B cell (primary cell): Measurements from ENCODE around the gene PARD3B. TPM values are rescaled to one million over a fixed set of nuclear protein-coding genes. Genes with fewer than 3 reads are reported as not detected.

ENCODE experiments used
- ATAC-seq: fragments of 200-7000 bp; cut with Tn5 transposase; one replicate; pipeline ENCODE4 v1.10.0; 2021; ENCODE audit warnings: low read depth, mild to moderate bottlenecking, moderate number of reproducible peaks, moderate library complexity
- CTCF ChIA-PET: fragments of 350-600 bp; sonication (Branson Sonifier 250); formaldehyde crosslinking; loops from one replicate; lab custom pipeline; 2021; ENCODE audit warnings: antibody characterized with exemption, inconsistent platforms; lab: Charles Lee
- POLR2A ChIA-PET: fragments of 350-600 bp; sonication (Branson Sonifier 250); formaldehyde crosslinking; loops from one replicate; lab custom pipeline; 2021; ENCODE audit warnings: antibody characterized with exemption; lab: Charles Lee
- DNase-seq: peaks from one replicate; pipeline ENCODE4 v3.0.0; 2013
- H2AFZ ChIP-seq: 2 replicates; pipeline ENCODE4 v1.6.1; 2012; ENCODE audit warnings: mild to moderate bottlenecking, low read depth, low read length; ENCODE audit not compliant: insufficient read depth, poor library complexity, severe bottlenecking
- H3K27ac ChIP-seq, 2 donors: 1 replicate in 1 of 2; 2 replicates in 1 of 2; pipeline ENCODE4 v1.5.1; 2012 to 2013; ENCODE audit warnings: low read length in 2 of 2, mild to moderate bottlenecking in 2 of 2, moderate library complexity in 1 of 2
- H3K27me3 ChIP-seq, 4 experiments: fragments of 200-600 bp in 1 of 4; sonication (generic) in 1 of 4; replicated peaks in 1 of 4; 1 replicate in 2 of 4; 2 replicates in 2 of 4; pipeline versions ENCODE4 v1.6.1 to v1.7.0; 2013 to 2016; ENCODE audit warnings: low read length in 3 of 4, mild to moderate bottlenecking in 2 of 4, mixed read lengths in 1 of 4, moderate library complexity in 1 of 4; ENCODE audit not compliant: insufficient read depth in 4 of 4, control insufficient read depth in 3 of 4; ENCODE audit errors: control extremely low read depth in 1 of 4
- H3K36me3 ChIP-seq, 2 experiments: replicated peaks in 1 of 2; 1 replicate in 1 of 2; 2 replicates in 1 of 2; pipeline versions ENCODE4 v1.6.1 to v1.7.1; 2013; ENCODE audit warnings: low read length in 1 of 2; ENCODE audit not compliant: insufficient read depth in 2 of 2, control insufficient read depth in 1 of 2; ENCODE audit errors: control extremely low read depth in 1 of 2, extremely low read depth in 1 of 2
- H3K4me1 ChIP-seq, 2 donors: fragments of 200-600 bp in 1 of 2; sonication (generic) in 1 of 2; 1 replicate in 1 of 2; 2 replicates in 1 of 2; pipeline versions ENCODE4 v1.5.1 to v1.6.1; 2013 to 2017; ENCODE audit warnings: low read length in 2 of 2; ENCODE audit not compliant: control insufficient read depth in 2 of 2, insufficient read depth in 2 of 2
- H3K4me2 ChIP-seq: replicated peaks from 2 replicates; pipeline ENCODE3; 2012; ENCODE audit warnings: mild to moderate bottlenecking, low read depth, low read length; ENCODE audit not compliant: poor library complexity, severe bottlenecking
- H3K4me3 ChIP-seq, 5 experiments: fragments of 200-600 bp in 1 of 5; sonication (generic) in 1 of 5; 1 replicate in 3 of 5; 2 replicates in 2 of 5; pipeline versions ENCODE4 v1.5.1 to v1.7.0; 2011 to 2016; ENCODE audit warnings: low read length in 4 of 5, mild to moderate bottlenecking in 4 of 5, low read depth in 2 of 5, control low read depth in 1 of 5, moderate library complexity in 1 of 5; ENCODE audit not compliant: insufficient read depth in 1 of 5; ENCODE audit errors: control extremely low read depth in 1 of 5, extremely low read depth in 1 of 5
- H3K79me2 ChIP-seq: fragments of 200-600 bp; sonication (generic); one replicate; pipeline ENCODE4 v1.6.0; 2016; ENCODE audit warnings: low read length; ENCODE audit not compliant: control insufficient read depth, insufficient read depth
- H3K9ac ChIP-seq: fragments of 200-600 bp; sonication (generic); 2 replicates; pipeline ENCODE4 v1.6.1; 2017; ENCODE audit warnings: mild to moderate bottlenecking, low read length, moderate library complexity
- H3K9me3 ChIP-seq, 3 donors: one replicate each; pipeline versions ENCODE4 v1.6.1 to v1.7.1; 2013; ENCODE audit warnings: low read length in 2 of 3; ENCODE audit not compliant: control insufficient read depth in 2 of 3, insufficient read depth in 1 of 3; ENCODE audit errors: control extremely low read depth in 1 of 3
- H4K20me1 ChIP-seq: 2 replicates; pipeline ENCODE4 v1.6.0; 2012; ENCODE audit warnings: mild to moderate bottlenecking, low read length; ENCODE audit not compliant: insufficient read depth, control insufficient read depth, poor library complexity, severe bottlenecking
- H3K27ac Mint-ChIP-seq: one replicate; pipeline ENCODE4 v1.8.0; 2021; ENCODE audit warnings: mixed read lengths
- H3K27me3 Mint-ChIP-seq: one replicate; pipeline ENCODE4 v1.8.0; 2021; ENCODE audit warnings: mixed read lengths
- H3K4me1 Mint-ChIP-seq: one replicate; pipeline ENCODE4 v1.8.0; 2021; ENCODE audit warnings: mixed read lengths
- H3K4me3 Mint-ChIP-seq: one replicate; pipeline ENCODE4 v1.8.0; 2021; ENCODE audit warnings: mixed read lengths
- H3K9me3 Mint-ChIP-seq: one replicate; pipeline ENCODE4 v1.8.0; 2022; ENCODE audit warnings: mixed read lengths; ENCODE audit not compliant: insufficient read depth
- CTCF ChIP-seq: fragments of 200-600 bp; IDR thresholded peaks from one replicate; pipeline ENCODE4 v1.8.0; 2022; ENCODE audit warnings: antibody characterized with exemption, mild to moderate bottlenecking
- EZH2 ChIP-seq: IDR thresholded peaks from 2 replicates; pipeline ENCODE4 v1.6.1; 2012; ENCODE audit warnings: borderline replicate concordance, low read depth, mild to moderate bottlenecking, moderate library complexity, low read length; ENCODE audit not compliant: insufficient read depth, poor library complexity, severe bottlenecking
- WGBS: methylation state at CpG from one replicate; pipeline ENCODE4 v1.1.5; 2013; ENCODE audit warnings: missing lambda C conversion rate; ENCODE audit not compliant: insufficient coverage; 5-methylcytosine and 5-hydroxymethylcytosine counted together
- intact Hi-C: fragments of 100-400 bp; cut with micrococcal nuclease; formaldehyde crosslinking; loops from one replicate; pipeline ENCODE4 v1.10.0; 2022
- polyA plus RNA-seq: library from polyadenylated mRNA; depleted of rRNA; stranded (reverse); fragments of >200 nt; gene quantifications from 2 replicates; pipeline ENCODE4 v1.2.3, GENCODE V29; 2012
- total RNA-seq, 2 donors: library from RNA; stranded (reverse); fragments of 120-200 nt in 1 of 2; gene quantifications; 1 replicate in 1 of 2; 2 replicates in 1 of 2; pipeline versions ENCODE4 v1.2.3 to v1.2.4, GENCODE V29; 2013 to 2022

PARD3B gene
- total and polyA plus RNA-seq, 2 donors (not counting 1 experiment from before 2014, with no cell fraction given): not detected

- 91% methylated on average over 3 of the region's 3 CpGs for WGBS
- POLR2A ChIA-PET: no interaction called here
- no peaks in the 10 kb centered on the region for H3K4me1 ChIP-seq
- Mint-ChIP-seq H3K4me3 (no peak overlapping the region), H3K4me1 (no peaks in the 10 kb centered on the region), H3K9me3 (no peaks in the 10 kb centered on the region), H3K27me3 (no peaks in the 10 kb centered on the region), H3K27ac (no peak overlapping the region)
- intact Hi-C loops: no loop called here
- no peak overlapping the region for H3K4me2 ChIP-seq
- H3K27ac ChIP-seq: no peak overlapping the region
- H3K4me3 ChIP-seq: no peak overlapping the region
- no peaks in the 10 kb centered on the region for H3K9me3 ChIP-seq
- no peaks in the 10 kb centered on the region for H4K20me1 ChIP-seq
- CTCF ChIA-PET: no interaction called here
- ATAC-seq (no peak), DNase-seq (no peak)
- H3K79me2 ChIP-seq: no peaks in the 10 kb centered on the region
- H2AFZ ChIP-seq: no peak overlapping the region
- TF ChIP-seq EZH2 (no peak), CTCF (no peak)
- H3K27me3 ChIP-seq: no peaks in the 10 kb centered on the region
- H3K9ac ChIP-seq: no peak overlapping the region
- no peaks in the 10 kb centered on the region for H3K36me3 ChIP-seq
Observed at GRCh38 chr2:205002390-205002789, 457.1 kb downstream of the PARD3B start.

DNA sequence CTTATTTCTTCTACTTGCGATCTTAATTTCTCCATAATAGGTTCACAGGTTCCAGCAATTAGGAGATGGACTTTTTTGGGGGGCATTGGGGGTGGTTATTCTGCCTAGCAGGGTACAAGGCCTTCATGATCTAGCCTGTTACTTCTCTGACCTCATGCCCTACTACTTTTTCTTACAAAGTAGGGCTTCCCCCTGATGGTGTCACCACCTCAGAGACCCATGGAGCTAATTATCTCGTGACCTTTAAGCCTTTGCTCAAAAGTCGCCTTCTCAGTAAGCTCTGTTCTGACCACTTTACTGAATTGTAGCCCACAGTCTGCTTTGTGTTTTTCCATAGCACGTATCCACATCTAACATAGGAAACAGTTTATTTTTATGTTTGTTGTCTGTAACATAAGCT is 458.0 kb downstream of the PARD3B start:
- CTCF ChIA-PET: no interaction called here
- TF ChIP-seq EZH2 (no peak), CTCF (no peak)
- H4K20me1 ChIP-seq: no peaks in the 10 kb centered on the region
- Mint-ChIP-seq H3K27me3 (no peaks in the 10 kb centered on the region), H3K9me3 (no peaks in the 10 kb centered on the region), H3K4me1 (no peaks in the 10 kb centered on the region), H3K27ac (no peak overlapping the region), H3K4me3 (no peak overlapping the region)
- no peaks in the 10 kb centered on the region for H3K4me1 ChIP-seq
- ATAC-seq: no peak
- no peak overlapping the region for H3K27ac ChIP-seq
- H2AFZ ChIP-seq: no peak overlapping the region
- H3K36me3 ChIP-seq: no peaks in the 10 kb centered on the region
- WGBS: 100% methylated on average over 1 of the region's 4 CpGs
- H3K27me3 ChIP-seq: no peaks in the 10 kb centered on the region
- no peaks in the 10 kb centered on the region for H3K9me3 ChIP-seq
- H3K79me2 ChIP-seq: no peaks in the 10 kb centered on the region
- H3K4me3 ChIP-seq: no peak overlapping the region
- POLR2A ChIA-PET: no interaction called here
- no peak for DNase-seq
- H3K4me2 ChIP-seq: no peak overlapping the region
- intact Hi-C loops: no loop called here
- no peak overlapping the region for H3K9ac ChIP-seq
